ENCODE data around the gene SPTBN5. TPM values are rescaled to one million over a fixed set of nuclear protein-coding genes. Genes with fewer than 3 reads are reported as not detected.

The SPTBN5 gene
- total RNA-seq, 1 experiment from 2014 or later = 1.2 TPM

- no peak for TF ChIP-seq ZBTB43 (CRISPR knock-in tag; IDR thresholded peaks at IDR 0.05)
- no peak for TF ChIP-seq ZNF138 (CRISPR knock-in tag; conservative IDR thresholded peaks at IDR 0.05)
- TF ChIP-seq ARID4B (CRISPR knock-in tag; IDR thresholded peaks at IDR 0.05; ENCODE audit: borderline replicate concordance) = no peak
- no peak for TF ChIP-seq TP53 (CRISPR knock-in tag; IDR thresholded peaks at IDR 0.05)
- TF ChIP-seq ZNF416 (CRISPR knock-in tag; IDR thresholded peaks at IDR 0.05) = no peak
- no peak for TF ChIP-seq MAX (CRISPR knock-in tag; IDR thresholded peaks at IDR 0.05)
- no peak for TF ChIP-seq E2F5 (CRISPR knock-in tag; IDR thresholded peaks at IDR 0.05)
- no peak for TF ChIP-seq GRHL2 (CRISPR knock-in tag; IDR thresholded peaks at IDR 0.05; ENCODE audit: insufficient replicate concordance, severe bottlenecking)
Measured at GRCh38 chr15:41853831-41854230, 40.0 kb downstream of the SPTBN5 start (continued).

- Mint-ChIP-seq H3K36me3 (peaks cover 7% of the 10 kb centered on the region), H3K4me1 (peaks cover 4% of the 10 kb centered on the region), H3K27ac (no peak overlapping the region), H3K4me3 (no peak overlapping the region), H3K27me3 (ENCODE audit: low read depth) (no peaks in the 10 kb centered on the region), H3K9me3 (no peaks in the 10 kb centered on the region)
- ChIA-PET CTCF (interaction anchor here (0.6 to 4.4 kb wide), 4 partner anchors 52 to 291 kb away, joined by 3 to 37 read pairs (median 12); partner anchors contain the start of gene MAPKBP1), POLR2A (interaction anchor here (0.7 to 1.8 kb wide), 3 partner anchors 12 to 28 kb away, joined by 3 to 5 read pairs (median 3); no protein-coding TSS in a partner anchor)
- ATAC-seq (no peak), DNase-seq (ENCODE audit: low spot score) (no peak)
- TF ChIP-seq FOXP4 (CRISPR knock-in tag; IDR thresholded peaks at IDR 0.05) (no peak), ZNF532 (CRISPR knock-in tag; IDR thresholded peaks at IDR 0.05; ENCODE audit: borderline replicate concordance) (no peak), USF1 (CRISPR knock-in tag; IDR thresholded peaks at IDR 0.05) (no peak), SOX15 (CRISPR knock-in tag; IDR thresholded peaks at IDR 0.05) (no peak), SMAD3 (CRISPR knock-in tag; IDR thresholded peaks at IDR 0.05; ENCODE audit: borderline replicate concordance) (no peak), CDX4 (CRISPR knock-in tag; IDR thresholded peaks at IDR 0.05; ENCODE audit: borderline replicate concordance) (no peak), IRF2 (CRISPR knock-in tag; IDR thresholded peaks at IDR 0.05; ENCODE audit: borderline replicate concordance, low read depth) (no peak), E2F1 (CRISPR knock-in tag; IDR thresholded peaks at IDR 0.05) (no peak)
Measured at GRCh38 chr15:41852736-41853590, 40.9 kb downstream of the SPTBN5 start.
